Activated CD4-positive, alpha-beta T cell treated with anti-CD3 and anti-CD28 coated beads for 36 hours (primary cell): ENCODE data around the gene MPLKIP. TPM values are rescaled to one million over a fixed set of nuclear protein-coding genes. Genes with fewer than 3 reads are reported as not detected.

ENCODE experiments used
- ATAC-seq: fragments of 200-7000 bp; cut with Tn5 transposase; one replicate; pipeline ENCODE4 v1.10.0; 2021; ENCODE audit warnings: mild to moderate bottlenecking, moderate library complexity
- CTCF ChIA-PET: fragments of 350-600 bp; sonication (Branson Sonifier 250); formaldehyde crosslinking; loops from one replicate; lab custom pipeline; 2021; ENCODE audit warnings: antibody characterized with exemption; lab: Charles Lee
- POLR2A ChIA-PET: fragments of 350-600 bp; sonication (Branson Sonifier 250); formaldehyde crosslinking; loops from one replicate; lab custom pipeline; 2021; ENCODE audit warnings: antibody characterized with exemption, inconsistent platforms; lab: Charles Lee
- DNase-seq: peaks from one replicate; pipeline ENCODE4 v3.0.0-alpha.2; 2020
- H3K27ac Mint-ChIP-seq: one replicate; pipeline ENCODE4 v1.8.0; 2021; ENCODE audit warnings: mixed read lengths
- H3K27me3 Mint-ChIP-seq: one replicate; pipeline ENCODE4 v1.8.0; 2021; ENCODE audit warnings: mixed read lengths
- H3K36me3 Mint-ChIP-seq: one replicate; pipeline ENCODE4 v1.8.0; 2021; ENCODE audit warnings: low read depth, mixed read lengths
- H3K4me1 Mint-ChIP-seq: one replicate; pipeline ENCODE4 v1.8.0; 2021; ENCODE audit warnings: mixed read lengths
- H3K4me3 Mint-ChIP-seq: one replicate; pipeline ENCODE4 v1.8.0; 2021; ENCODE audit warnings: mild to moderate bottlenecking, moderate library complexity, mixed read lengths
- H3K9me3 Mint-ChIP-seq: one replicate; pipeline ENCODE4 v1.8.0; 2021; ENCODE audit warnings: low read depth, mixed read lengths
- intact Hi-C, 2 experiments: fragments of 100-400 bp; cut with DNase I in 1 of 2; cut with micrococcal nuclease in 1 of 2; formaldehyde crosslinking; loops; one replicate each; pipeline versions ENCODE4 v1.14.2 to v1.15.1; 2022 to 2024; cut with DNase I, micrococcal nuclease
- total RNA-seq, 2 experiments: library from RNA; stranded (reverse); gene quantifications; one replicate each; pipeline ENCODE4 v1.2.3, GENCODE V29; 2021

Gene MPLKIP
- total RNA-seq, 2 experiments from 2014 or later, result 28.5 to 35.2 TPM

GRCh38 chr7:40097728-40098127 is 36.7 kb downstream of the MPLKIP start:
- Mint-ChIP-seq H3K36me3 (peaks cover 15% of the 10 kb centered on the region), H3K27ac (no peak overlapping the region), H3K27me3 (no peaks in the 10 kb centered on the region), H3K4me3 (no peak overlapping the region), H3K4me1 (peaks cover 6% of the 10 kb centered on the region), H3K9me3 (no peaks in the 10 kb centered on the region)
- CTCF ChIA-PET, result interaction anchor here (0.7 to 1.4 kb wide), 4 partner anchors 37 to 272 kb away, joined by 3 to 5 read pairs (median 4); partner anchors contain the start of gene SUGCT
- ATAC-seq (no peak), DNase-seq (no peak)
- intact Hi-C loops, result no loop called here
- POLR2A ChIA-PET, result interaction anchor here (0.6 kb wide), 1 partner anchor 79 kb away, joined by 4 read pairs; no protein-coding TSS in a partner anchor

DNA sequence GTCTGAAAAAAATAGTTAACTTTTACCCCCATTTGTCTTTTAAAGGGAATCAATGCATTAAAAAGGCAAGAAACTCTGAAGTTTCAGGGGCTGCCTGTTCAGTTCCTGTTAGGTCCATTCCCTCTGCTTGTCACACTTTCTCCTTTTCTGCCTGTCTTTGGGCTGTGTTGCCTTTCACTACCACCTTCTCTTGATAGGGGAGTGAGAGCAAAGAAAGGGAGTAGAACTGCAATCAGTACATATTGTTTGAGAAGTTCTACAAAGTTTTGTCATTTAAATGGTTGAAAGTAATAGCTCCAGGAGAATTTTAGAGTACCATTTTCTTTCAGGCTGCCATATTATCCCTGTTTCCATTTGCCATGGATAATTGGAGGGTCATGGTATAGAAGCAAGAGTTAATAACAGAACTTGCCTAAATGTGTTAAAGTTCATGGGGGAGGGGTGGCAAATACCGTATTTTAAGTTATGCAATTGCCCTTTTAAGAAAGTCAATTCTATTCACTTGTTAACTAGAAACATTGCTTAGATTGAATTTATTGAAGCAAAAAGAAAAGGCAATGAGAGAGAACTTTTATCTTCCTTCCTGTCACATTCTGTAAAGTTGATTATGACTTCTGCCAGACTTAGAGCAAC is 38.6 kb downstream of the MPLKIP start:
- POLR2A ChIA-PET, result no interaction called here
- Mint-ChIP-seq H3K4me3 (no peak overlapping the region), H3K27me3 (no peaks in the 10 kb centered on the region), H3K4me1 (peaks cover 6% of the 10 kb centered on the region), H3K27ac (peak overlapping the region; percentile 37), H3K9me3 (no peaks in the 10 kb centered on the region), H3K36me3 (peaks cover 17% of the 10 kb centered on the region)
- DNase-seq (no peak), ATAC-seq (no peak)
- intact Hi-C loops, result no loop called here
- CTCF ChIA-PET, result no interaction called here

DNA sequence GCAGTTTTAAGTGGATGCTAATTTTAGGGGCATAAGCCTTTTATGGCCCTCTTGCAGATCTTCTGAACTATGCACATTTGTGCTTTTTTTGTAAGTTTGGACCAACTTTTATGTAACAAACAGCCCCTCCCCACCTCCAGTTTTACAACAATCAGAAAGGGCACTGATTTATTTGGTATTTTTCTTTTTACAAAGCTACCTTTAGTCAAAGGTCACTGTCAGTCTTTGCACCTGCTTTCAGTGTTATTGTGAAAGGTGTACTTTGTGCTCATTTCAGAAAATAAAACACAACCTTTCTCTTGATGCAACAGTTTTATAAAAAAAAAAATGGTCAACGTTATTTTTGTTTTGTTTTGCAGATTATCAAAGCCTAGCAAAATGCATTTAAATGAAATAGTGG is 39.2 kb downstream of the MPLKIP start:
- ChIA-PET CTCF (no interaction called here), POLR2A (no interaction called here)
- no peak for DNase-seq
- no peaks in the 10 kb centered on the region for H3K9me3 Mint-ChIP-seq
- H3K4me3 Mint-ChIP-seq, result no peak overlapping the region
- no peaks in the 10 kb centered on the region for H3K27me3 Mint-ChIP-seq
- H3K4me1 Mint-ChIP-seq, result peaks cover 6% of the 10 kb centered on the region
- H3K27ac Mint-ChIP-seq, result no peak overlapping the region
- intact Hi-C loops, result no loop called here
- no peak for ATAC-seq
- peaks cover 19% of the 10 kb centered on the region for H3K36me3 Mint-ChIP-seq

- CTCF ChIA-PET, result interaction anchor here (1.1 kb wide), 1 partner anchor 42 kb away, joined by 5 read pairs; no protein-coding TSS in a partner anchor
- no peak for ATAC-seq
- Mint-ChIP-seq H3K4me1 (peaks cover 10% of the 10 kb centered on the region), H3K27me3 (no peaks in the 10 kb centered on the region), H3K27ac (no peak overlapping the region), H3K9me3 (no peaks in the 10 kb centered on the region), H3K36me3 (peaks cover 25% of the 10 kb centered on the region), H3K4me3 (no peak overlapping the region)
- no peak for DNase-seq
- intact Hi-C loops, result no loop called here
- POLR2A ChIA-PET, result no interaction called here
Measured at GRCh38 chr7:40093631-40094350, 40.6 kb downstream of the MPLKIP start.

DNA sequence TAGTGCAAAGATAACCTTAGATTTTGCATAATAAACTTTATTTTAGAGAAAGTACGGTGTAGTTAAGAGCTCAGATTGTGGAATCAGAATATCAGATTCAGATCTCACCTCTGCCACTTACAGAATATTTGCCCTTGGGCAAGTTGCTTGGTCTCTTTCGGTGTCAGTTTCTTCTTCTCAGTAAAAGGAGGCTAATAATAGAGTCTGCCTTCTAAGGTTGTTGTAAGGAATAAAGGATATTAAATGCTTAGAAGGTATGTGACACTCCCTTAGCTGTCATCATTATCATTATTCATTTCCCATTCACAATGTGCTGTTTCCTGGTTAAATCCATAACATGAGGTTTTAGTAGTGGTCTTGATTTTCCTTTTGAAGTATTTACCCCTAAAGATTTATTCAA is 42.2 kb downstream of the MPLKIP start:
- Mint-ChIP-seq H3K4me1 (peaks cover 10% of the 10 kb centered on the region), H3K36me3 (peaks cover 34% of the 10 kb centered on the region), H3K27me3 (no peaks in the 10 kb centered on the region), H3K9me3 (no peaks in the 10 kb centered on the region), H3K4me3 (no peak overlapping the region), H3K27ac (no peak overlapping the region)
- intact Hi-C loops, result no loop called here
- no peak for DNase-seq
- ATAC-seq, result no peak
- ChIA-PET CTCF (no interaction called here), POLR2A (interaction anchor here (0.6 kb wide), 1 partner anchor 25 kb away, joined by 4 read pairs; no protein-coding TSS in a partner anchor)

- no peaks in the 10 kb centered on the region for H3K36me3 Mint-ChIP-seq
- POLR2A ChIA-PET, result no interaction called here
- CTCF ChIA-PET, result interaction anchor here (1.0 to 1.8 kb wide), 2 partner anchors 20 to 25 kb away, joined by 3 to 6 read pairs; no protein-coding TSS in a partner anchor
- no peaks in the 10 kb centered on the region for H3K9me3 Mint-ChIP-seq
- DNase-seq (no peak), ATAC-seq (no peak)
- H3K27ac Mint-ChIP-seq, result no peak overlapping the region
- no peak overlapping the region for H3K4me3 Mint-ChIP-seq
- no peaks in the 10 kb centered on the region for H3K4me1 Mint-ChIP-seq
- intact Hi-C loops, result no loop called here
- no peaks in the 10 kb centered on the region for H3K27me3 Mint-ChIP-seq
Measured at GRCh38 chr7:40077849-40078248, 56.6 kb downstream of the MPLKIP start.

Other genes with a start within 250 kb of the MPLKIP start
- gene CDK13, start 184.4 kb downstream of the MPLKIP start, total RNA-seq, result 10 to 100 TPM; 34.8 to 47.6 TPM
- 1 to 10 TPM; 1.2 to 1.9 TPM for gene SUGCT, start 383 bp upstream of the MPLKIP start, total RNA-seq